ENCODE data around the gene SELPLG. TPM values are rescaled to one million over a fixed set of nuclear protein-coding genes. Genes with fewer than 3 reads are reported as not detected.

Gene SELPLG
- total and polyA plus RNA-seq, 2 of the 4 experiments (the other 2 are of a cell fraction): 3.2 to 10.8 TPM

GRCh38 chr12:108625228-108625627 is 8.5 kb downstream of the SELPLG start:
- dilution Hi-C loops (cut with HindIII; ENCODE audit: low sequenced_read_pairs, unreplicated experiment): no loop called here
- Histone ChIP-seq H4K91ac (ENCODE audit: insufficient read depth, low read depth, low read length) (no peak overlapping the region), H2AK9ac (replicated peaks; ENCODE audit: low read depth, low read length, poor library complexity) (no peak overlapping the region), H2AK5ac (ENCODE audit: low read depth, low read length) (no peak overlapping the region), H3K9me1 (ENCODE audit: insufficient read depth, low read length) (peaks cover 28% of the 10 kb centered on the region), H3K18ac (ENCODE audit: low read depth, low read length) (no peak overlapping the region), H3K56ac (ENCODE audit: extremely low read depth, insufficient read depth, low read length) (no peak overlapping the region), H4K8ac (ENCODE audit: low read depth in 2 of 2, low read length in 2 of 2) (no peak overlapping the region), H3K4ac (ENCODE audit: low read depth, low read length) (no peak overlapping the region), H3K23ac (ENCODE audit: low read depth, low read length) (no peak overlapping the region), H3K4me3 (ENCODE audit: insufficient read depth, low read depth, low read length) (no peak overlapping the region), H2BK120ac (ENCODE audit: low read depth, low read length) (no peak overlapping the region), H4K5ac (ENCODE audit: low read depth, low read length) (no peak overlapping the region), H3K9ac (ENCODE audit: low read depth, low read length) (no peak overlapping the region), H3K14ac (replicated peaks; ENCODE audit: low read depth, low read length) (no peak overlapping the region), H2AFZ (replicated peaks; ENCODE audit: low read length, poor library complexity) (no peak overlapping the region), H3K36me3 (ENCODE audit: control insufficient read depth, insufficient read depth, low read length) (no peaks in the 10 kb centered on the region), H2BK5ac (ENCODE audit: low read depth, low read length, poor library complexity, severe bottlenecking) (no peak overlapping the region), H4K20me1 (ENCODE audit: insufficient read depth, low read length) (no peaks in the 10 kb centered on the region), H3K4me1 (ENCODE audit: control insufficient read depth, insufficient read depth, low read length) (peaks cover 18% of the 10 kb centered on the region), H3K27me3 (ENCODE audit: control insufficient read depth, insufficient read depth, low read length) (no peaks in the 10 kb centered on the region), H3K79me1 (ENCODE audit: low read depth in 1 of 2, low read length in 2 of 2) (peaks cover 0 to 16% of the 10 kb centered on the region in 2 experiments; a peak in 1 of 4 replicates), H2BK20ac (ENCODE audit: low read depth, low read length) (no peak overlapping the region), H2BK15ac (ENCODE audit: low read depth, low read length) (no peak overlapping the region), H3K9me3 (ENCODE audit: control insufficient read depth, insufficient read depth, low read length) (no peaks in the 10 kb centered on the region), H3K27ac (ENCODE audit: insufficient read depth, low read length) (no peak overlapping the region), H3K4me2 (ENCODE audit: low read depth, low read length) (no peak overlapping the region)
- no TSS peak for BruUV-seq (replicated peaks)
- intact Hi-C loops (cut with micrococcal nuclease): loop anchor here (5.0 kb wide), 1 partner anchor 467 kb away; the partner anchor contains the start of gene ALKBH2
- in situ Hi-C loops (cut with MboI; ENCODE audit: low sequenced_read_pairs): loop anchor here (25.0 kb wide), 1 partner anchor 462 kb away; the partner anchor contains the start of genes ALKBH2 and UNG
- TF ChIP-seq MXI1 (IDR thresholded peaks at IDR 0.05; ENCODE audit: borderline replicate concordance, low read depth, low read length): no peak
- no peak for TF ChIP-seq CHD1 (IDR thresholded peaks at IDR 0.05; ENCODE audit: low read depth, low read length)
- TF ChIP-seq POLR2A (IDR thresholded peaks at IDR 0.05; ENCODE audit: low read depth, low read length): no peak
- TF ChIP-seq, protein P1, sequence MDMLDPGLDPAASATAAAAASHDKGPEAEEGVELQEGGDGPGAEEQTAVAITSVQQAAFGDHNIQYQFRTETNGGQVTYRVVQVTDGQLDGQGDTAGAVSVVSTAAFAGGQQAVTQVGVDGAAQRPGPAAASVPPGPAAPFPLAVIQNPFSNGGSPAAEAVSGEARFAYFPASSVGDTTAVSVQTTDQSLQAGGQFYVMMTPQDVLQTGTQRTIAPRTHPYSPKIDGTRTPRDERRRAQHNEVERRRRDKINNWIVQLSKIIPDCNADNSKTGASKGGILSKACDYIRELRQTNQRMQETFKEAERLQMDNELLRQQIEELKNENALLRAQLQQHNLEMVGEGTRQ (IDR thresholded peaks at IDR 0.05; ENCODE audit: low read depth, low read length): no peak
- TF ChIP-seq ELK1 (IDR thresholded peaks at IDR 0.05; ENCODE audit: borderline replicate concordance, low read depth, low read length): no peak
- TF ChIP-seq NFE2L2 (IDR thresholded peaks at IDR 0.05; ENCODE audit: low read depth, low read length): no peak
- TF ChIP-seq RAD21 (IDR thresholded peaks at IDR 0.05; ENCODE audit: low read length): no peak
- no peak for TF ChIP-seq MAFK (IDR thresholded peaks at IDR 0.05; ENCODE audit: low read depth, low read length)
- no peak for TF ChIP-seq FOS (IDR thresholded peaks at IDR 0.05; ENCODE audit: low read depth, low read length)
- TF ChIP-seq CEBPB (IDR thresholded peaks at IDR 0.05; ENCODE audit: low read depth, low read length): no peak
- POLR2A ChIA-PET (ENCODE audit: unreplicated experiment): no interaction called here
- no peak for ATAC-seq (ENCODE audit: low read depth)
- CTCF ChIA-PET: no interaction called here
- 53% methylated on average over 2 of the region's 3 CpGs; no CpG with 5 or more reads in 1 of the 2 experiments for WGBS, 2 experiments (ENCODE audit: extremely low coverage in 2 of 2, insufficient read length in 1 of 2)
- no peak for DNase-seq

Data from IMR-90 (cell line).